ENCODE measurements around the gene PLXND1. TPM values are rescaled to one million over a fixed set of nuclear protein-coding genes. Genes with fewer than 3 reads are reported as not detected.

The PLXND1 gene
- total RNA-seq, 2 donors from 2014 or later = 73.1 to 83.2 TPM

GRCh38 chr3:129617381-129618185 lies 11.1 kb upstream of the PLXND1 start:
- Mint-ChIP-seq H3K36me3 (ENCODE audit: low read depth) (no peaks in the 10 kb centered on the region), H3K4me1 (peaks cover 5% of the 10 kb centered on the region), H3K9me3 (no peaks in the 10 kb centered on the region), H3K27me3 (ENCODE audit: insufficient read depth) (no peaks in the 10 kb centered on the region), H3K4me3 (no peak overlapping the region), H3K27ac (no peak overlapping the region)
- H3K27me3 ChIP-seq (ENCODE audit: control insufficient read depth, insufficient read depth, low read length, poor library complexity, severe bottlenecking) = no peaks in the 10 kb centered on the region
- no peak overlapping the region for H3K27ac ChIP-seq (ENCODE audit: low read depth, low read length)
- H3K4me3 ChIP-seq (ENCODE audit: low read length) = no peak overlapping the region
- H3K4me1 ChIP-seq (ENCODE audit: control insufficient read depth, insufficient read depth, low read length) = no peaks in the 10 kb centered on the region
- TF ChIP-seq, protein P1, sequence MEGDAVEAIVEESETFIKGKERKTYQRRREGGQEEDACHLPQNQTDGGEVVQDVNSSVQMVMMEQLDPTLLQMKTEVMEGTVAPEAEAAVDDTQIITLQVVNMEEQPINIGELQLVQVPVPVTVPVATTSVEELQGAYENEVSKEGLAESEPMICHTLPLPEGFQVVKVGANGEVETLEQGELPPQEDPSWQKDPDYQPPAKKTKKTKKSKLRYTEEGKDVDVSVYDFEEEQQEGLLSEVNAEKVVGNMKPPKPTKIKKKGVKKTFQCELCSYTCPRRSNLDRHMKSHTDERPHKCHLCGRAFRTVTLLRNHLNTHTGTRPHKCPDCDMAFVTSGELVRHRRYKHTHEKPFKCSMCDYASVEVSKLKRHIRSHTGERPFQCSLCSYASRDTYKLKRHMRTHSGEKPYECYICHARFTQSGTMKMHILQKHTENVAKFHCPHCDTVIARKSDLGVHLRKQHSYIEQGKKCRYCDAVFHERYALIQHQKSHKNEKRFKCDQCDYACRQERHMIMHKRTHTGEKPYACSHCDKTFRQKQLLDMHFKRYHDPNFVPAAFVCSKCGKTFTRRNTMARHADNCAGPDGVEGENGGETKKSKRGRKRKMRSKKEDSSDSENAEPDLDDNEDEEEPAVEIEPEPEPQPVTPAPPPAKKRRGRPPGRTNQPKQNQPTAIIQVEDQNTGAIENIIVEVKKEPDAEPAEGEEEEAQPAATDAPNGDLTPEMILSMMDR (conservative IDR thresholded peaks at IDR 0.05) = no peak
- H3K9ac ChIP-seq (ENCODE audit: extremely low read depth, low read length, poor library complexity, severe bottlenecking) = no peak overlapping the region
- 89 to 92% methylated on average over 5 to 12 of the region's 12 CpGs for WGBS, 2 experiments (ENCODE audit: insufficient coverage in 1 of 2, insufficient read length in 1 of 2)
- DNase-seq = no peak
- no peaks in the 10 kb centered on the region for H3K9me3 ChIP-seq (ENCODE audit: control insufficient read depth, low read length)
- H3K36me3 ChIP-seq (ENCODE audit: control insufficient read depth, insufficient read depth, low read length) = no peaks in the 10 kb centered on the region

GRCh38 chr3:129616713-129617112 lies 10.2 kb upstream of the PLXND1 start:
- Mint-ChIP-seq H3K27me3 (ENCODE audit: insufficient read depth) (no peaks in the 10 kb centered on the region), H3K4me3 (no peak overlapping the region), H3K4me1 (peaks cover 6% of the 10 kb centered on the region), H3K36me3 (ENCODE audit: low read depth) (no peaks in the 10 kb centered on the region), H3K27ac (no peak overlapping the region), H3K9me3 (no peaks in the 10 kb centered on the region)
- no peaks in the 10 kb centered on the region for H3K27me3 ChIP-seq (ENCODE audit: control insufficient read depth, insufficient read depth, low read length, poor library complexity, severe bottlenecking)
- no peaks in the 10 kb centered on the region for H3K9me3 ChIP-seq (ENCODE audit: control insufficient read depth, low read length)
- WGBS, 2 experiments (ENCODE audit: insufficient coverage in 1 of 2, insufficient read length in 1 of 2) = 88 to 91% methylated on average over 4 to 5 of the region's 5 CpGs
- no peaks in the 10 kb centered on the region for H3K4me1 ChIP-seq (ENCODE audit: control insufficient read depth, insufficient read depth, low read length)
- no peak overlapping the region for H3K4me3 ChIP-seq (ENCODE audit: low read length)
- TF ChIP-seq, protein P1 (conservative IDR thresholded peaks at IDR 0.05) = no peak
- H3K9ac ChIP-seq (ENCODE audit: extremely low read depth, low read length, poor library complexity, severe bottlenecking) = no peak overlapping the region
- H3K36me3 ChIP-seq (ENCODE audit: control insufficient read depth, insufficient read depth, low read length) = no peaks in the 10 kb centered on the region
- no peak overlapping the region for H3K27ac ChIP-seq (ENCODE audit: low read depth, low read length)
- no peak for DNase-seq

- Histone ChIP-seq H3K9ac (ENCODE audit: extremely low read depth, low read length, poor library complexity, severe bottlenecking) (no peak overlapping the region), H3K4me1 (ENCODE audit: control insufficient read depth, insufficient read depth, low read length) (no peaks in the 10 kb centered on the region), H3K27me3 (ENCODE audit: control insufficient read depth, insufficient read depth, low read length, poor library complexity, severe bottlenecking) (no peaks in the 10 kb centered on the region), H3K36me3 (ENCODE audit: control insufficient read depth, insufficient read depth, low read length) (no peaks in the 10 kb centered on the region), H3K9me3 (ENCODE audit: control insufficient read depth, low read length) (no peaks in the 10 kb centered on the region), H3K4me3 (ENCODE audit: low read length) (no peak overlapping the region), H3K27ac (ENCODE audit: low read depth, low read length) (no peak overlapping the region)
- no peaks in the 10 kb centered on the region for H3K9me3 Mint-ChIP-seq
- TF ChIP-seq, protein P1 (conservative IDR thresholded peaks at IDR 0.05) = no peak
- no peak overlapping the region for H3K27ac Mint-ChIP-seq
- peaks cover 7% of the 10 kb centered on the region for H3K4me1 Mint-ChIP-seq
- WGBS, 2 experiments (ENCODE audit: insufficient coverage in 1 of 2, insufficient read length in 1 of 2) = 80 to 95% methylated on average over 7 to 8 of the region's 8 CpGs
- DNase-seq = no peak
- H3K36me3 Mint-ChIP-seq (ENCODE audit: low read depth) = no peaks in the 10 kb centered on the region
- H3K27me3 Mint-ChIP-seq (ENCODE audit: insufficient read depth) = no peaks in the 10 kb centered on the region
- H3K4me3 Mint-ChIP-seq = no peak overlapping the region
Observed at GRCh38 chr3:129616291-129616690, 9.8 kb upstream of the PLXND1 start.
